Dedifferentiated amniotic fluid mesenchymal stem cell (primary cell): ENCODE results near the gene RAX.
"Not testable (repeated sequence)": the region's sequence is repeated elsewhere in the genome, so short reads cannot be mapped to it uniquely, and the experiment has no call there.

ENCODE experiments used
- DNase-seq: peaks from one replicate; pipeline ENCODE4 v3.0.0-alpha.2; 2016; ENCODE audit errors: extremely low spot score

Gene RAX

GRCh38 chr18:59273759-59274532, 692 bp upstream of the RAX start:
- no peak for DNase-seq

GRCh38 chr18:59272221-59272888, 899 bp downstream of the RAX start:
- no peak for DNase-seq

GRCh38 chr18:59271606-59272220, 1.5 kb downstream of the RAX start:
- DNase-seq = no peak

GRCh38 chr18:59270689-59271257, 2.5 kb downstream of the RAX start:
- no peak for DNase-seq

- no peak for DNase-seq
Observed at GRCh38 chr18:59269563-59270119, 3.6 kb downstream of the RAX start.

GRCh38 chr18:59268721-59269562, 4.3 kb downstream of the RAX start:
- no peak for DNase-seq

- no peak for DNase-seq
Observed at GRCh38 chr18:59268127-59268720, 5.0 kb downstream of the RAX start.

GRCh38 chr18:59267503-59268126, 5.6 kb downstream of the RAX start:
- no peak for DNase-seq

- DNase-seq = no peak
Observed at GRCh38 chr18:59266886-59267502, 6.3 kb downstream of the RAX start.

- DNase-seq = no peak
Observed at GRCh38 chr18:59266459-59266858, 6.8 kb downstream of the RAX start.

GRCh38 chr18:59265974-59266369, 7.3 kb downstream of the RAX start:
- no peak for DNase-seq

- DNase-seq = no peak
Observed at GRCh38 chr18:59265246-59265973, 7.8 kb downstream of the RAX start.

GRCh38 chr18:59264651-59265245, 8.5 kb downstream of the RAX start:
- no peak for DNase-seq

GRCh38 chr18:59264121-59264571, 9.1 kb downstream of the RAX start:
- DNase-seq = no peak

GRCh38 chr18:59263661-59264060, 9.6 kb downstream of the RAX start:
- DNase-seq = no peak

GRCh38 chr18:59262243-59262642, 11.0 kb downstream of the RAX start:
- DNase-seq = not testable (repeated sequence)

GRCh38 chr18:59261842-59262241, 11.4 kb downstream of the RAX start:
- DNase-seq = not testable (repeated sequence)

GRCh38 chr18:59255491-59255890, 17.8 kb downstream of the RAX start:
- not testable (repeated sequence) for DNase-seq
